SU-DHL-6 (cell line): Measurements from ENCODE around the gene RPL18.

Experiments
- H2AFZ ChIP-seq: fragments of 200-600 bp; sonication (generic); 2 replicates; pipeline ENCODE4 v1.6.1; 2014; ENCODE audit warnings: low read depth, mild to moderate bottlenecking, moderate library complexity, mixed read lengths, antibody characterized with exemption, low read length; ENCODE audit not compliant: severe bottlenecking
- H3F3A ChIP-seq: fragments of 200-600 bp; shearing (Covaris generic); 2 replicates; pipeline ENCODE4 v1.6.0; 2016; ENCODE audit warnings: antibody characterized with exemption, mild to moderate bottlenecking; ENCODE audit not compliant: insufficient read depth
- H3K27ac ChIP-seq: fragments of 200-600 bp; sonication (generic); 2 replicates; pipeline ENCODE4 v1.5.1; 2016; ENCODE audit warnings: low read depth, mild to moderate bottlenecking, low read length, moderate library complexity, mixed read lengths
- H3K27me3 ChIP-seq: fragments of 200-600 bp; sonication (generic), shearing (Covaris generic); 2 replicates; pipeline ENCODE4 v1.6.0; 2014; ENCODE audit warnings: mild to moderate bottlenecking, low read length
- H3K36me3 ChIP-seq: fragments of 200-600 bp; sonication (generic); 2 replicates; pipeline ENCODE4 v1.6.1; 2014; ENCODE audit warnings: mild to moderate bottlenecking, low read length, mixed read lengths
- H3K4me2 ChIP-seq: fragments of 300-600, 200-600 bp; shearing (Covaris generic), sonication (generic); 2 replicates; pipeline ENCODE4 v1.6.0; 2014; ENCODE audit warnings: low read length, low read depth, mild to moderate bottlenecking; ENCODE audit not compliant: poor library complexity, severe bottlenecking
- H3K4me3 ChIP-seq: fragments of 200-600 bp; sonication (generic); 2 replicates; pipeline ENCODE4 v1.5.1; 2014; ENCODE audit warnings: antibody characterized with exemption, low read length, mild to moderate bottlenecking, mixed read lengths; ENCODE audit not compliant: insufficient read depth, poor library complexity, severe bottlenecking
- H3K79me2 ChIP-seq: fragments of 200-600 bp; sonication (generic); 2 replicates; pipeline ENCODE4 v1.6.1; 2014; ENCODE audit warnings: mild to moderate bottlenecking, low read length, moderate library complexity; ENCODE audit not compliant: insufficient read depth
- H3K9ac ChIP-seq: fragments of 200-600 bp; sonication (generic); 2 replicates; pipeline ENCODE4 v1.7.0; 2014; ENCODE audit warnings: mild to moderate bottlenecking, low read length
- H3K9me2 ChIP-seq: fragments of 200-600 bp; sonication (generic); replicated peaks from 2 replicates; pipeline ENCODE4 v1.6.1; 2014; ENCODE audit warnings: low read length; ENCODE audit not compliant: insufficient read depth
- H3K9me3 ChIP-seq: fragments of 200-600 bp; sonication (generic); 2 replicates; pipeline ENCODE4 v1.6.1; 2014; ENCODE audit warnings: low read length, mixed read lengths; ENCODE audit not compliant: insufficient read depth
- H4K20me1 ChIP-seq: fragments of 200-600 bp; sonication (generic); 2 replicates; pipeline ENCODE4 v1.6.1; 2014; ENCODE audit warnings: low read depth, mild to moderate bottlenecking, antibody characterized with exemption, low read length, moderate library complexity, mixed read lengths
- CTCF ChIP-seq: fragments of 200-600 bp; sonication (generic); IDR thresholded peaks from one replicate; pipeline ENCODE4 v1.5.1; 2017; ENCODE audit warnings: antibody characterized with exemption, mild to moderate bottlenecking, low read length, moderate library complexity; ENCODE audit not compliant: insufficient read depth, poor library complexity, severe bottlenecking
- EZH2phosphoT487 ChIP-seq: fragments of 200-600 bp; sonication (generic), shearing (Covaris generic); conservative IDR thresholded peaks from 2 replicates; pipeline ENCODE4 v1.6.1; 2018; ENCODE audit warnings: mild to moderate bottlenecking, antibody characterized with exemption, low read length, moderate library complexity, mixed read lengths

Gene RPL18

GRCh38 chr19:48635263-48635965 lies 16.4 kb upstream of the RPL18 start:
- Histone ChIP-seq H3K79me2 (no peaks in the 10 kb centered on the region), H3K9ac (peak overlapping the region; percentile 93), H4K20me1 (no peaks in the 10 kb centered on the region), H3K27ac (peak overlapping the region; percentile 73), H3K36me3 (no peaks in the 10 kb centered on the region), H3K27me3 (no peaks in the 10 kb centered on the region), H3K9me2 (no peaks in the 10 kb centered on the region), H2AFZ (peak overlapping the region; percentile 22), H3K4me3 (peak overlapping the region; percentile 68), H3K4me2 (peak overlapping the region; percentile 89), H3F3A (peaks cover 21% of the 10 kb centered on the region), H3K9me3 (no peaks in the 10 kb centered on the region)
- no peak for TF ChIP-seq CTCF
- no peak for TF ChIP-seq EZH2phosphoT487

GRCh38 chr19:48634424-48635262 lies 15.7 kb upstream of the RPL18 start:
- Histone ChIP-seq H4K20me1 (no peaks in the 10 kb centered on the region), H3K4me3 (peak overlapping the region; percentile 68), H3F3A (peaks cover 21% of the 10 kb centered on the region), H3K9ac (peak overlapping the region; percentile 93), H3K27me3 (no peaks in the 10 kb centered on the region), H2AFZ (peak overlapping the region; percentile 44), H3K36me3 (no peaks in the 10 kb centered on the region), H3K4me2 (peak overlapping the region; percentile 89), H3K9me2 (no peaks in the 10 kb centered on the region), H3K27ac (peak overlapping the region; percentile 71), H3K79me2 (no peaks in the 10 kb centered on the region), H3K9me3 (no peaks in the 10 kb centered on the region)
- no peak for TF ChIP-seq CTCF
- TF ChIP-seq EZH2phosphoT487 = no peak

GRCh38 chr19:48634036-48634342 lies 15.0 kb upstream of the RPL18 start:
- H3K4me3 ChIP-seq = peak overlapping the region; percentile 52
- peak overlapping the region; percentile 67 for H3K27ac ChIP-seq
- H3K4me2 ChIP-seq = peak overlapping the region; percentile 89

More at GRCh38 chr19:48634036-48634342, 15.0 kb upstream of the RPL18 start:
- no peaks in the 10 kb centered on the region for H3K36me3 ChIP-seq
- H2AFZ ChIP-seq = peak overlapping the region; percentile 44
- TF ChIP-seq CTCF (no peak), EZH2phosphoT487 (no peak)
- H3K9me3 ChIP-seq = no peaks in the 10 kb centered on the region
- H3F3A ChIP-seq = peaks cover 21% of the 10 kb centered on the region
- no peaks in the 10 kb centered on the region for H3K27me3 ChIP-seq
- H3K9me2 ChIP-seq = no peaks in the 10 kb centered on the region
- H3K9ac ChIP-seq = peak overlapping the region; percentile 93
- H3K79me2 ChIP-seq = no peaks in the 10 kb centered on the region
- no peaks in the 10 kb centered on the region for H4K20me1 ChIP-seq
